ENCODE measurements around the gene CFAP57. TPM values are rescaled to one million over a fixed set of nuclear protein-coding genes. Genes with fewer than 3 reads are reported as not detected.
A peak's percentile ranks its signal among the peaks of the same experiment; 100 is the strongest.

Gene CFAP57
- total and polyA plus RNA-seq, 12 donors: 0.09 to 0.35 (median 0.16) TPM; not detected in 5

DNA sequence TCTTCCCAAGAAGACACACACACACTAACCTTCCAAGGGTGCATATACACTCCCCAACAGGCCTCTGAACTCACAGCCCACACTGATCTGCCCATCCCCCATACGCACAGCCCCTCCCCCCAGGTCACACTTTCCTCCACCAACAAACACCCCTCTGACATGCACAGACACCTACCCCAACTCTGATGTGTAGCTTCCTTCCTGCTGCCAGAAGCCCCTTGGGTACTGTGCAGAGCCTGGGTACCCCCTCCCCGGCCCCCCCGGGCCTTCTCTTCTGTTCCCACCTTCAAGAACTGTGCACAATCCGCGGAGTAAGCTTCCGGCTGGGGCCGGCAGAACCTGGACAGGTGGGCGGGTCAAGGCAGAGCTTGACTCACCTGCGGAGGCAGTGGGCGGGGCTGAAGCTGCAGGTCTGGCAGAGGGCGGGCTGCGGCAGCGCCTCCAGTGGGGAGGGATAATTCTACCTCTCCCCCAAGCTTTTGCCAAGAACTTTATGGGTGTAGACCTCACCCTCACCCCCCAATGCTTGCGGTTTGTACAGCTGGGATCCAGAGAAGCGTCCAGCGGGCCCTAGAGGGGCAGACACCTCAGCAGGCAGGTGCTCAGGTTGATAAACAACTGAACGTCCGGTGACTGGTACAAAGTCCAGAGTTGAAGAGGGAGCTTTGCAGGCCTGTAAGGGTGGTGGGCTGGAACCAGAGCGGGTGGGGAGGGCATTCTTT, 113.3 kb downstream of the CFAP57 start, which contains the start of gene C1orf210:
C1orf210 (minus strand) TSS at position 313 of the 722 bp plus-strand sequence. CDS start 2,311 bp downstream, outside the sequence.
- no peaks in the 10 kb centered on the region for H3K36me3 ChIP-seq
- no peak within 1 kb of the TSS for H3K27ac ChIP-seq
- intact Hi-C loops (cut with DNase I): no loop called here
- 58 to 64% methylated on average over 19 of the region's 19 CpGs for WGBS, 2 donors
- ATAC-seq (peak in 1 of 8 donors; percentile 11), DNase-seq (no peak)
- no peak within 1 kb of the TSS for H3K4me3 ChIP-seq
- peaks cover 0 to 10% (median 0%) of the 10 kb centered on the region in 9 donors for H3K4me1 ChIP-seq
- H3K9me3 ChIP-seq: no peaks in the 10 kb centered on the region
- no peaks in the 10 kb centered on the region for H3K27me3 ChIP-seq
- TF ChIP-seq, protein P1, sequence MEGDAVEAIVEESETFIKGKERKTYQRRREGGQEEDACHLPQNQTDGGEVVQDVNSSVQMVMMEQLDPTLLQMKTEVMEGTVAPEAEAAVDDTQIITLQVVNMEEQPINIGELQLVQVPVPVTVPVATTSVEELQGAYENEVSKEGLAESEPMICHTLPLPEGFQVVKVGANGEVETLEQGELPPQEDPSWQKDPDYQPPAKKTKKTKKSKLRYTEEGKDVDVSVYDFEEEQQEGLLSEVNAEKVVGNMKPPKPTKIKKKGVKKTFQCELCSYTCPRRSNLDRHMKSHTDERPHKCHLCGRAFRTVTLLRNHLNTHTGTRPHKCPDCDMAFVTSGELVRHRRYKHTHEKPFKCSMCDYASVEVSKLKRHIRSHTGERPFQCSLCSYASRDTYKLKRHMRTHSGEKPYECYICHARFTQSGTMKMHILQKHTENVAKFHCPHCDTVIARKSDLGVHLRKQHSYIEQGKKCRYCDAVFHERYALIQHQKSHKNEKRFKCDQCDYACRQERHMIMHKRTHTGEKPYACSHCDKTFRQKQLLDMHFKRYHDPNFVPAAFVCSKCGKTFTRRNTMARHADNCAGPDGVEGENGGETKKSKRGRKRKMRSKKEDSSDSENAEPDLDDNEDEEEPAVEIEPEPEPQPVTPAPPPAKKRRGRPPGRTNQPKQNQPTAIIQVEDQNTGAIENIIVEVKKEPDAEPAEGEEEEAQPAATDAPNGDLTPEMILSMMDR (IDR thresholded peaks at IDR 0.05): no peak

DNA sequence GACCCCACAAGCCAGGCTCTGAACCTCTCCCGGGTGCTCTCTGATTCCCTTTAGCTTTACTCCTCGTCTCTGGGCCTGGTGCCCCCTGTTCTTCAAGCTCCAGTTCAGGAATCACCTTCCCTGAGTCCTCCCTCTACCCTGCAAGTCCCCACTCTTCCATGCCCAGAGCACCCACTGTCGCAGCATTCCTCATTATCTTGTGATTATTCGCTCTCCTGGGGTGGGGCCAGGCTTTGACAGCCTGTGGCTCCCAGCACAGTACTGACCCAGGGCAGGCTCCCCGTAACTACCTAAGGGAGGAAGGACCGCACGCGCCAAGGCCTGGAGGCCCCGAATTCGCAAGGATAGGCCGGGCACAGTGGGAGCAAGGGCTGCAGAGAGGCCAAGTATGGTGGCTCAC, 114.0 kb downstream of the CFAP57 start:
- no peak for DNase-seq
- no peak overlapping the region for H3K27ac ChIP-seq
- 92 to 93% methylated on average over 11 of the region's 11 CpGs for WGBS, 2 donors
- ATAC-seq: no peak
- TF ChIP-seq, protein P1 (IDR thresholded peaks at IDR 0.05): no peak
- H3K27me3 ChIP-seq: no peaks in the 10 kb centered on the region
- H3K4me1 ChIP-seq: peaks cover 0 to 10% (median 0%) of the 10 kb centered on the region in 9 donors
- H3K4me3 ChIP-seq: no peak overlapping the region
- no peaks in the 10 kb centered on the region for H3K9me3 ChIP-seq
- no peaks in the 10 kb centered on the region for H3K36me3 ChIP-seq
- intact Hi-C loops (cut with DNase I): no loop called here

DNA sequence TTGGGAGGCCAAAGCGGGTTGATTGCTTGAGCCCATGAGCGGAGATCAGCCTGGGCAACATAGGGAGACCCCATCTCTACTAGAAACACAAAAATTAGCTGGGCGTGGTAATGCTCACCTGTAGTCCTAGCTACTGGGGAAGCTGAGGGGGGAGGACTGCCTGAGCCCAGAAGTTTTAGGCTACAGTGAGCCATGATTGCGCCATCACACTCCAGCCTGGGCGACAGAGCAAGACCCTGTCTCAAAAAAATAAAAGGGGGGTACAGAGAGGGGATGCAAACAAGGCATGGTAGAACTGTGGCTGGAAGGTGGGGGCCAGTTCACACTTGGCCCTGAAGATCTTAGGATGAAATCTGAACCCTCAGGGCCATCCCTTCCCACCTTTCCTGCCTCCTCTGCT, 114.4 kb downstream of the CFAP57 start:
- ATAC-seq (no peak), DNase-seq (no peak)
- H3K9me3 ChIP-seq: no peaks in the 10 kb centered on the region
- TF ChIP-seq, protein P1 (IDR thresholded peaks at IDR 0.05): no peak
- peaks cover 0 to 10% (median 0%) of the 10 kb centered on the region in 9 donors for H3K4me1 ChIP-seq
- H3K27ac ChIP-seq: no peak overlapping the region
- H3K36me3 ChIP-seq: no peaks in the 10 kb centered on the region
- no peak overlapping the region for H3K4me3 ChIP-seq
- intact Hi-C loops (cut with DNase I): no loop called here
- H3K27me3 ChIP-seq: no peaks in the 10 kb centered on the region
- WGBS, 2 donors: 94 to 95% methylated on average over 5 of the region's 5 CpGs

DNA sequence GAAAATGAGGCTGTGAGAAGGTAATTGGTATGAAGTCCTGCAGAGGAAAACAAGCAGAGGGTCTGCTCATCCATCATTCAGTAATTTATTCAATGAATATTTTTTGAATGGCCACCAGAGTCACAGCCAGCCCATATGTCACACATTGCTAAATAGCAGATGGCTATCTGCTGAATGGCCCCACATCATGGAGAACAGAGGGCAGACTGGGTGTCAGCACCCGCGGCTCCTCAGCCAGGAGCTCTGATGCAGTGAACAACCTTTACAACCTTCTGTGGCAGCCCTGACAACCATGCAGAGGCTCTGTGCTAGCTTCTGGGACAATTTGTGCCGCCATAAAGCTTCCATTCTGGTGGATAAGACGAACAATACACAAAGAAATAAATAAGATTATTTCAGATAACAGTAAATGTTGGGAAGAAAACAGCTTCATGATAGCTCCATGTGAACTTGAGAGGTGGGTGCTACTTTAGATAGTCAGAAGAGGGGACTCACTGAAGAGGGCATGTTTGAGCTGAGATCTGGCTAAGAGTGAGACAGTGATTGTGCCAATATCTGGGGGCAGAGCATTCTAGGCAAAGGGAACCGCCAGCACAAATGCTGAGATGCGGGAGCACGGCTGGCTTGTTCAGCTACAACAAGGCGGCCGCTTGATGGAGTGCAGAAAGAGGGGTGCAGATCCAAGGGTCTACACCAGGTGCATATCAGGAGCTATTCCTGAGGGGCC, 116.1 kb downstream of the CFAP57 start:
- Histone ChIP-seq H3K27ac (no peak overlapping the region), H3K9me3 (no peaks in the 10 kb centered on the region), H3K4me3 (no peak overlapping the region), H3K36me3 (no peaks in the 10 kb centered on the region), H3K27me3 (no peaks in the 10 kb centered on the region), H3K4me1 (peaks cover 0 to 17% (median 0%) of the 10 kb centered on the region in 9 donors)
- no peak for DNase-seq
- intact Hi-C loops (cut with DNase I): no loop called here
- ATAC-seq: no peak
- TF ChIP-seq, protein P1 (IDR thresholded peaks at IDR 0.05): no peak
- 92% methylated on average over 9 of the region's 9 CpGs for WGBS, 2 donors
